ENCODE results near the gene SUB1.
"Not testable (repeated sequence)": the region's sequence is repeated elsewhere in the genome, so short reads cannot be mapped to it uniquely, and the experiment has no call there.

SUB1 gene

GRCh38 chr5:32585446-32586275 lies at the start of gene SUB1:
Gene SUB1 (plus strand): TSS chr5:32585557. CDS start chr5:32588513, 2,956 bp downstream.
- DNase-seq (ENCODE audit: low read depth), result peak; percentile 90

GRCh38 chr5:32536246-32536645 lies 49.1 kb upstream of the SUB1 start:
- DNase-seq (ENCODE audit: low read depth), result no peak

GRCh38 chr5:32537437-32538029 lies 47.8 kb upstream of the SUB1 start:
- DNase-seq (ENCODE audit: low read depth), result not testable (repeated sequence)

- no peak for DNase-seq (ENCODE audit: low read depth)
Measured at GRCh38 chr5:32538031-32538547, 47.3 kb upstream of the SUB1 start.

GRCh38 chr5:32539981-32540845 lies 45.1 kb upstream of the SUB1 start:
- no peak for DNase-seq (ENCODE audit: low read depth)

GRCh38 chr5:32541241-32541640 lies 44.1 kb upstream of the SUB1 start:
- DNase-seq (ENCODE audit: low read depth), result no peak

- no peak for DNase-seq (ENCODE audit: low read depth)
Measured at GRCh38 chr5:32542216-32543059, 42.9 kb upstream of the SUB1 start.

- DNase-seq (ENCODE audit: low read depth), result no peak
Measured at GRCh38 chr5:32543291-32543690, 42.1 kb upstream of the SUB1 start.

- no peak for DNase-seq (ENCODE audit: low read depth)
Measured at GRCh38 chr5:32545102-32545800, 40.1 kb upstream of the SUB1 start.

GRCh38 chr5:32551194-32551593 lies 34.2 kb upstream of the SUB1 start:
- no peak for DNase-seq (ENCODE audit: low read depth)

- DNase-seq (ENCODE audit: low read depth), result peak; percentile 20
Measured at GRCh38 chr5:32551865-32552264, 33.5 kb upstream of the SUB1 start.

GRCh38 chr5:32552491-32552890 lies 32.9 kb upstream of the SUB1 start:
- not testable (repeated sequence) for DNase-seq (ENCODE audit: low read depth)

- DNase-seq (ENCODE audit: low read depth), result no peak
Measured at GRCh38 chr5:32552936-32553335, 32.4 kb upstream of the SUB1 start.

GRCh38 chr5:32554181-32554780 lies 31.1 kb upstream of the SUB1 start:
- peak; percentile 39 for DNase-seq (ENCODE audit: low read depth)

GRCh38 chr5:32556543-32556942 lies 28.8 kb upstream of the SUB1 start:
- DNase-seq (ENCODE audit: low read depth), result not testable (repeated sequence)

- DNase-seq (ENCODE audit: low read depth), result no peak
Measured at GRCh38 chr5:32559411-32559810, 25.9 kb upstream of the SUB1 start.

GRCh38 chr5:32559921-32560320 lies 25.4 kb upstream of the SUB1 start:
- DNase-seq (ENCODE audit: low read depth), result no peak

GRCh38 chr5:32562056-32562455 lies 23.3 kb upstream of the SUB1 start:
- no peak for DNase-seq (ENCODE audit: low read depth)

- no peak for DNase-seq (ENCODE audit: low read depth)
Measured at GRCh38 chr5:32562843-32563242, 22.5 kb upstream of the SUB1 start.

GRCh38 chr5:32563614-32564013 lies 21.7 kb upstream of the SUB1 start:
- DNase-seq (ENCODE audit: low read depth), result no peak
